Measurements from ENCODE around the gene NUP50.

Gene NUP50

GRCh38 chr22:45163099-45163450 lies 650 bp upstream of the NUP50 start:
- Histone ChIP-seq H3K27me3 (ENCODE audit: control insufficient read depth, insufficient read depth, low read length) (no peaks in the 10 kb centered on the region), H3K4me1 (ENCODE audit: control insufficient read depth, insufficient read depth, low read length) (peaks cover 44% of the 10 kb centered on the region), H3K9me3 (replicated peaks; ENCODE audit: low read length) (no peaks in the 10 kb centered on the region), H3K36me3 (ENCODE audit: insufficient read depth, low read length) (peaks cover 15% of the 10 kb centered on the region), H3K4me2 (ENCODE audit: low read length) (peak overlapping the region; percentile 97), H3K4me3 (ENCODE audit: low read length) (peak overlapping the region; percentile 91), H3K9ac (ENCODE audit: low read depth, low read length) (peak overlapping the region; percentile 96)

- H3K4me1 ChIP-seq (ENCODE audit: control insufficient read depth, insufficient read depth, low read length), result peaks cover 30% of the 10 kb centered on the region
- H3K4me2 ChIP-seq (ENCODE audit: low read length), result peak overlapping the region; percentile 88
- no peaks in the 10 kb centered on the region for H3K9me3 ChIP-seq (replicated peaks; ENCODE audit: low read length)
- H3K4me3 ChIP-seq (ENCODE audit: low read length), result peak overlapping the region; percentile 91
- H3K36me3 ChIP-seq (ENCODE audit: insufficient read depth, low read length), result peaks cover 24% of the 10 kb centered on the region
- H3K27me3 ChIP-seq (ENCODE audit: control insufficient read depth, insufficient read depth, low read length), result no peaks in the 10 kb centered on the region
- peak overlapping the region; percentile 96 for H3K9ac ChIP-seq (ENCODE audit: low read depth, low read length)
These were observed 754 bp downstream of the NUP50 start for GRCh38 chr22:45164270-45165088.

GRCh38 chr22:45166932-45167331 lies 3.2 kb downstream of the NUP50 start:
- H3K4me3 ChIP-seq (ENCODE audit: low read length), result no peak overlapping the region
- peaks cover 10% of the 10 kb centered on the region for H3K4me1 ChIP-seq (ENCODE audit: control insufficient read depth, insufficient read depth, low read length)
- no peaks in the 10 kb centered on the region for H3K9me3 ChIP-seq (replicated peaks; ENCODE audit: low read length)
- no peak overlapping the region for H3K9ac ChIP-seq (ENCODE audit: low read depth, low read length)
- H3K36me3 ChIP-seq (ENCODE audit: insufficient read depth, low read length), result peaks cover 48% of the 10 kb centered on the region
- H3K27me3 ChIP-seq (ENCODE audit: control insufficient read depth, insufficient read depth, low read length), result no peaks in the 10 kb centered on the region
- no peak overlapping the region for H3K4me2 ChIP-seq (ENCODE audit: low read length)

GRCh38 chr22:45169591-45170466 lies 6.1 kb downstream of the NUP50 start:
- no peaks in the 10 kb centered on the region for H3K27me3 ChIP-seq (ENCODE audit: control insufficient read depth, insufficient read depth, low read length)
- peaks cover 75% of the 10 kb centered on the region for H3K36me3 ChIP-seq (ENCODE audit: insufficient read depth, low read length)
- no peaks in the 10 kb centered on the region for H3K9me3 ChIP-seq (replicated peaks; ENCODE audit: low read length)

GRCh38 chr22:45171830-45172229 lies 8.1 kb downstream of the NUP50 start:
- H3K4me3 ChIP-seq (ENCODE audit: low read length), result no peak overlapping the region
- no peaks in the 10 kb centered on the region for H3K4me1 ChIP-seq (ENCODE audit: control insufficient read depth, insufficient read depth, low read length)
- H3K27me3 ChIP-seq (ENCODE audit: control insufficient read depth, insufficient read depth, low read length), result no peaks in the 10 kb centered on the region
- peaks cover 86% of the 10 kb centered on the region for H3K36me3 ChIP-seq (ENCODE audit: insufficient read depth, low read length)
- H3K4me2 ChIP-seq (ENCODE audit: low read length), result no peak overlapping the region
- H3K9ac ChIP-seq (ENCODE audit: low read depth, low read length), result no peak overlapping the region
- H3K9me3 ChIP-seq (replicated peaks; ENCODE audit: low read length), result no peaks in the 10 kb centered on the region

More at GRCh38 chr22:45169591-45170466, 6.1 kb downstream of the NUP50 start:
- Histone ChIP-seq H3K4me1 (ENCODE audit: control insufficient read depth, insufficient read depth, low read length) (peaks cover 4% of the 10 kb centered on the region), H3K4me3 (ENCODE audit: low read length) (no peak overlapping the region), H3K9ac (ENCODE audit: low read depth, low read length) (no peak overlapping the region), H3K4me2 (ENCODE audit: low read length) (no peak overlapping the region)

GRCh38 chr22:45172881-45173585 lies 9.3 kb downstream of the NUP50 start:
- Histone ChIP-seq H3K4me3 (ENCODE audit: low read length) (no peak overlapping the region), H3K9me3 (replicated peaks; ENCODE audit: low read length) (no peaks in the 10 kb centered on the region), H3K4me1 (ENCODE audit: control insufficient read depth, insufficient read depth, low read length) (no peaks in the 10 kb centered on the region), H3K36me3 (ENCODE audit: insufficient read depth, low read length) (peaks cover 86% of the 10 kb centered on the region), H3K4me2 (ENCODE audit: low read length) (no peak overlapping the region), H3K27me3 (ENCODE audit: control insufficient read depth, insufficient read depth, low read length) (no peaks in the 10 kb centered on the region), H3K9ac (ENCODE audit: low read depth, low read length) (no peak overlapping the region)

- no peaks in the 10 kb centered on the region for H3K4me1 ChIP-seq (ENCODE audit: control insufficient read depth, insufficient read depth, low read length)
- H3K4me3 ChIP-seq (ENCODE audit: low read length), result no peak overlapping the region
- H3K27me3 ChIP-seq (ENCODE audit: control insufficient read depth, insufficient read depth, low read length), result no peaks in the 10 kb centered on the region
- H3K9ac ChIP-seq (ENCODE audit: low read depth, low read length), result no peak overlapping the region
- H3K4me2 ChIP-seq (ENCODE audit: low read length), result no peak overlapping the region
- peaks cover 76% of the 10 kb centered on the region for H3K36me3 ChIP-seq (ENCODE audit: insufficient read depth, low read length)
- no peaks in the 10 kb centered on the region for H3K9me3 ChIP-seq (replicated peaks; ENCODE audit: low read length)
These were observed 15.7 kb downstream of the NUP50 start for GRCh38 chr22:45179276-45180049.

GRCh38 chr22:45180146-45180679 lies 16.5 kb downstream of the NUP50 start:
- no peak overlapping the region for H3K9ac ChIP-seq (ENCODE audit: low read depth, low read length)
- no peaks in the 10 kb centered on the region for H3K27me3 ChIP-seq (ENCODE audit: control insufficient read depth, insufficient read depth, low read length)
- H3K36me3 ChIP-seq (ENCODE audit: insufficient read depth, low read length), result peaks cover 77% of the 10 kb centered on the region
- H3K9me3 ChIP-seq (replicated peaks; ENCODE audit: low read length), result no peaks in the 10 kb centered on the region
- H3K4me3 ChIP-seq (ENCODE audit: low read length), result no peak overlapping the region
- no peaks in the 10 kb centered on the region for H3K4me1 ChIP-seq (ENCODE audit: control insufficient read depth, insufficient read depth, low read length)
- H3K4me2 ChIP-seq (ENCODE audit: low read length), result no peak overlapping the region

GRCh38 chr22:45181240-45181639 lies 17.5 kb downstream of the NUP50 start:
- H3K9ac ChIP-seq (ENCODE audit: low read depth, low read length), result no peak overlapping the region
- H3K9me3 ChIP-seq (replicated peaks; ENCODE audit: low read length), result no peaks in the 10 kb centered on the region
- no peak overlapping the region for H3K4me3 ChIP-seq (ENCODE audit: low read length)
- no peaks in the 10 kb centered on the region for H3K4me1 ChIP-seq (ENCODE audit: control insufficient read depth, insufficient read depth, low read length)
- peaks cover 77% of the 10 kb centered on the region for H3K36me3 ChIP-seq (ENCODE audit: insufficient read depth, low read length)
- no peak overlapping the region for H3K4me2 ChIP-seq (ENCODE audit: low read length)
- no peaks in the 10 kb centered on the region for H3K27me3 ChIP-seq (ENCODE audit: control insufficient read depth, insufficient read depth, low read length)

GRCh38 chr22:45181766-45182165 lies 18.0 kb downstream of the NUP50 start:
- H3K4me1 ChIP-seq (ENCODE audit: control insufficient read depth, insufficient read depth, low read length), result no peaks in the 10 kb centered on the region
- no peak overlapping the region for H3K4me3 ChIP-seq (ENCODE audit: low read length)
- H3K9ac ChIP-seq (ENCODE audit: low read depth, low read length), result no peak overlapping the region
- no peaks in the 10 kb centered on the region for H3K27me3 ChIP-seq (ENCODE audit: control insufficient read depth, insufficient read depth, low read length)
- no peaks in the 10 kb centered on the region for H3K9me3 ChIP-seq (replicated peaks; ENCODE audit: low read length)
- H3K36me3 ChIP-seq (ENCODE audit: insufficient read depth, low read length), result peaks cover 76% of the 10 kb centered on the region
- no peak overlapping the region for H3K4me2 ChIP-seq (ENCODE audit: low read length)
